Measurements from ENCODE around the gene SCAMP1. TPM values are rescaled to one million over a fixed set of nuclear protein-coding genes. Genes with fewer than 3 reads are reported as not detected.

The SCAMP1 gene
- total and polyA plus RNA-seq, 2 of the 13 experiments (the other 11 are each of a cell fraction or from before 2014, with no cell fraction given) = 18.2 to 33.7 TPM

GRCh38 chr5:78518365-78519197, 158.2 kb downstream of the SCAMP1 start (continued):
- TF ChIP-seq ZNF609 (CRISPR knock-in tag; IDR thresholded peaks at IDR 0.05; ENCODE audit: borderline replicate concordance) (peak; percentile 63; the same call in 1 of the 2 replicates), SIN3A (IDR thresholded peaks at IDR 0.05; ENCODE audit: borderline replicate concordance, low read depth, low read length) (no peak), ZFYVE20 (CRISPR knock-in tag; IDR thresholded peaks at IDR 0.05; ENCODE audit: borderline replicate concordance, low read depth) (no peak), ZBTB7B (CRISPR knock-in tag; IDR thresholded peaks at IDR 0.05) (peak; percentile 45; the same call in 1 of the 2 replicates), ATM (IDR thresholded peaks at IDR 0.05; ENCODE audit: borderline replicate concordance) (no peak), ZNF850 (CRISPR knock-in tag; conservative IDR thresholded peaks at IDR 0.05) (no peak), KDM5A (IDR thresholded peaks at IDR 0.05; ENCODE audit: borderline replicate concordance, low read length) (no peak), HDAC6 (IDR thresholded peaks at IDR 0.05; ENCODE audit: low read depth, low read length) (no peak), ZNF556 (CRISPR knock-in tag; IDR thresholded peaks at IDR 0.05; ENCODE audit: borderline replicate concordance) (no peak), MTA3 (CRISPR knock-in tag; IDR thresholded peaks at IDR 0.05) (no peak)
- TF ChIP-seq, protein P1, sequence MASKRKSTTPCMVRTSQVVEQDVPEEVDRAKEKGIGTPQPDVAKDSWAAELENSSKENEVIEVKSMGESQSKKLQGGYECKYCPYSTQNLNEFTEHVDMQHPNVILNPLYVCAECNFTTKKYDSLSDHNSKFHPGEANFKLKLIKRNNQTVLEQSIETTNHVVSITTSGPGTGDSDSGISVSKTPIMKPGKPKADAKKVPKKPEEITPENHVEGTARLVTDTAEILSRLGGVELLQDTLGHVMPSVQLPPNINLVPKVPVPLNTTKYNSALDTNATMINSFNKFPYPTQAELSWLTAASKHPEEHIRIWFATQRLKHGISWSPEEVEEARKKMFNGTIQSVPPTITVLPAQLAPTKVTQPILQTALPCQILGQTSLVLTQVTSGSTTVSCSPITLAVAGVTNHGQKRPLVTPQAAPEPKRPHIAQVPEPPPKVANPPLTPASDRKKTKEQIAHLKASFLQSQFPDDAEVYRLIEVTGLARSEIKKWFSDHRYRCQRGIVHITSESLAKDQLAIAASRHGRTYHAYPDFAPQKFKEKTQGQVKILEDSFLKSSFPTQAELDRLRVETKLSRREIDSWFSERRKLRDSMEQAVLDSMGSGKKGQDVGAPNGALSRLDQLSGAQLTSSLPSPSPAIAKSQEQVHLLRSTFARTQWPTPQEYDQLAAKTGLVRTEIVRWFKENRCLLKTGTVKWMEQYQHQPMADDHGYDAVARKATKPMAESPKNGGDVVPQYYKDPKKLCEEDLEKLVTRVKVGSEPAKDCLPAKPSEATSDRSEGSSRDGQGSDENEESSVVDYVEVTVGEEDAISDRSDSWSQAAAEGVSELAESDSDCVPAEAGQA (IDR thresholded peaks at IDR 0.05; ENCODE audit: low read depth) = no peak
- TF ChIP-seq, protein P1 (CRISPR knock-in tag; IDR thresholded peaks at IDR 0.05; ENCODE audit: borderline replicate concordance) = no peak
- TF ChIP-seq, protein P2, sequence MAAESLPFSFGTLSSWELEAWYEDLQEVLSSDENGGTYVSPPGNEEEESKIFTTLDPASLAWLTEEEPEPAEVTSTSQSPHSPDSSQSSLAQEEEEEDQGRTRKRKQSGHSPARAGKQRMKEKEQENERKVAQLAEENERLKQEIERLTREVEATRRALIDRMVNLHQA (CRISPR knock-in tag; IDR thresholded peaks at IDR 0.05) = no peak
- TF ChIP-seq, protein P3, sequence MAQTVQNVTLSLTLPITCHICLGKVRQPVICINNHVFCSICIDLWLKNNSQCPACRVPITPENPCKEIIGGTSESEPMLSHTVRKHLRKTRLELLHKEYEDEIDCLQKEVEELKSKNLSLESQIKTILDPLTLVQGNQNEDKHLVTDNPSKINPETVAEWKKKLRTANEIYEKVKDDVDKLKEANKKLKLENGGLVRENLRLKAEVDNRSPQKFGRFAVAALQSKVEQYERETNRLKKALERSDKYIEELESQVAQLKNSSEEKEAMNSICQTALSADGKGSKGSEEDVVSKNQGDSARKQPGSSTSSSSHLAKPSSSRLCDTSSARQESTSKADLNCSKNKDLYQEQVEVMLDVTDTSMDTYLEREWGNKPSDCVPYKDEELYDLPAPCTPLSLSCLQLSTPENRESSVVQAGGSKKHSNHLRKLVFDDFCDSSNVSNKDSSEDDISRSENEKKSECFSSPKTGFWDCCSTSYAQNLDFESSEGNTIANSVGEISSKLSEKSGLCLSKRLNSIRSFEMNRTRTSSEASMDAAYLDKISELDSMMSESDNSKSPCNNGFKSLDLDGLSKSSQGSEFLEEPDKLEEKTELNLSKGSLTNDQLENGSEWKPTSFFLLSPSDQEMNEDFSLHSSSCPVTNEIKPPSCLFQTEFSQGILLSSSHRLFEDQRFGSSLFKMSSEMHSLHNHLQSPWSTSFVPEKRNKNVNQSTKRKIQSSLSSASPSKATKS (CRISPR knock-in tag; IDR thresholded peaks at IDR 0.05) = no peak

Measured in HepG2 (cell line).